Loucy (cell line): Measurements from ENCODE around the gene OSM.

Source experiments
- H2AFZ ChIP-seq: fragments of 200-600 bp; sonication (generic); 2 replicates; pipeline ENCODE4 v1.6.0; 2016; ENCODE audit warnings: antibody characterized with exemption, mild to moderate bottlenecking, low read length, moderate library complexity
- H3F3A ChIP-seq: fragments of 200-600 bp; 2 replicates; pipeline ENCODE4 v1.6.0; 2016; ENCODE audit warnings: antibody characterized with exemption, low read depth, mild to moderate bottlenecking
- H3K27me3 ChIP-seq: fragments of 200-600 bp; sonication (generic); 2 replicates; pipeline ENCODE4 v1.6.1; 2014; ENCODE audit warnings: low read length, mild to moderate bottlenecking; ENCODE audit not compliant: insufficient read depth, poor library complexity, severe bottlenecking
- H3K36me3 ChIP-seq: fragments of 200-600 bp; sonication (generic); 2 replicates; pipeline ENCODE4 v1.6.1; 2016; ENCODE audit warnings: low read length; ENCODE audit not compliant: insufficient read depth
- H3K4me1 ChIP-seq: fragments of 200-600 bp; sonication (generic); 2 replicates; pipeline ENCODE4 v1.5.1; 2014; ENCODE audit warnings: low read length, mild to moderate bottlenecking; ENCODE audit not compliant: insufficient read depth, poor library complexity, severe bottlenecking
- H3K4me2 ChIP-seq: fragments of 200-600 bp; sonication (generic); 2 replicates; pipeline ENCODE4 v1.6.0; 2014; ENCODE audit warnings: antibody characterized with exemption, low read length, low read depth, mild to moderate bottlenecking; ENCODE audit not compliant: poor library complexity, severe bottlenecking
- H3K4me3 ChIP-seq: fragments of 200-600 bp; sonication (generic); 2 replicates; pipeline ENCODE4 v1.5.1; 2014; ENCODE audit warnings: low read length, mild to moderate bottlenecking, mixed read lengths; ENCODE audit not compliant: poor library complexity, severe bottlenecking
- H3K79me2 ChIP-seq: fragments of 200-600 bp; sonication (generic); 2 replicates; pipeline ENCODE4 v1.6.1; 2014; ENCODE audit warnings: low read length; ENCODE audit not compliant: insufficient read depth
- H3K9ac ChIP-seq: fragments of 200-600 bp; sonication (generic); 2 replicates; pipeline ENCODE4 v1.6.0; 2014; ENCODE audit warnings: mild to moderate bottlenecking, low read depth, low read length, moderate library complexity; ENCODE audit not compliant: poor library complexity, severe bottlenecking
- H3K9me2 ChIP-seq: fragments of 200-600 bp; sonication (generic); replicated peaks from 2 replicates; pipeline ENCODE4 v1.6.1; 2016; ENCODE audit warnings: low read depth, low read length, mixed read lengths
- H3K9me3 ChIP-seq: fragments of 200-600 bp; sonication (generic); 2 replicates; pipeline ENCODE4 v1.6.1; 2014; ENCODE audit warnings: mild to moderate bottlenecking, antibody characterized with exemption, low read length, low read depth; ENCODE audit not compliant: insufficient read depth
- H4K20me1 ChIP-seq: fragments of 200-600 bp; sonication (generic); 2 replicates; pipeline ENCODE4 v1.6.0; 2014; ENCODE audit warnings: antibody characterized with exemption, low read length, mild to moderate bottlenecking; ENCODE audit not compliant: insufficient read depth, poor library complexity, severe bottlenecking
- CTCF ChIP-seq: fragments of 200-600 bp; sonication (generic); conservative IDR thresholded peaks from 2 replicates; pipeline ENCODE4 v1.5.1; 2014; ENCODE audit warnings: mild to moderate bottlenecking, antibody characterized with exemption, low read length
- EZH2phosphoT487 ChIP-seq: fragments of 200-600 bp; IDR thresholded peaks from 2 replicates; pipeline ENCODE4 v1.6.1; 2018; ENCODE audit warnings: antibody characterized with exemption, mild to moderate bottlenecking, moderate library complexity, borderline replicate concordance

The OSM gene

GRCh38 chr22:30279046-30279788, 12.6 kb upstream of the OSM start:
- no peaks in the 10 kb centered on the region for H3K9me3 ChIP-seq
- peaks cover 33% of the 10 kb centered on the region for H3K4me1 ChIP-seq
- H3K27me3 ChIP-seq, result no peaks in the 10 kb centered on the region
- H3F3A ChIP-seq, result no peaks in the 10 kb centered on the region
- TF ChIP-seq CTCF (no peak), EZH2phosphoT487 (no peak)
- no peak overlapping the region for H3K4me2 ChIP-seq
- no peak overlapping the region for H3K9ac ChIP-seq
- H3K4me3 ChIP-seq, result no peak overlapping the region
- no peaks in the 10 kb centered on the region for H3K79me2 ChIP-seq
- no peaks in the 10 kb centered on the region for H4K20me1 ChIP-seq
- H3K9me2 ChIP-seq, result no peaks in the 10 kb centered on the region
- no peaks in the 10 kb centered on the region for H3K36me3 ChIP-seq
- no peak overlapping the region for H2AFZ ChIP-seq

GRCh38 chr22:30277547-30278344, 11.1 kb upstream of the OSM start:
- Histone ChIP-seq H3K4me2 (peak overlapping the region; percentile 49), H4K20me1 (no peaks in the 10 kb centered on the region), H2AFZ (no peak overlapping the region), H3K36me3 (no peaks in the 10 kb centered on the region), H3K79me2 (no peaks in the 10 kb centered on the region), H3K9me3 (no peaks in the 10 kb centered on the region), H3K4me3 (no peak overlapping the region), H3K9me2 (no peaks in the 10 kb centered on the region), H3K4me1 (peaks cover 23% of the 10 kb centered on the region), H3K27me3 (no peaks in the 10 kb centered on the region), H3F3A (no peaks in the 10 kb centered on the region), H3K9ac (peak overlapping the region; percentile 70)
- TF ChIP-seq EZH2phosphoT487 (no peak), CTCF (no peak)

- H3K27me3 ChIP-seq, result no peaks in the 10 kb centered on the region
- H3K36me3 ChIP-seq, result no peaks in the 10 kb centered on the region
- no peak overlapping the region for H3K9ac ChIP-seq
- H3K4me2 ChIP-seq, result no peak overlapping the region
- H3K4me1 ChIP-seq, result peaks cover 15% of the 10 kb centered on the region
- no peak overlapping the region for H3K4me3 ChIP-seq
- H2AFZ ChIP-seq, result no peak overlapping the region
- no peaks in the 10 kb centered on the region for H3K79me2 ChIP-seq
- H3K9me3 ChIP-seq, result no peaks in the 10 kb centered on the region
- H4K20me1 ChIP-seq, result no peaks in the 10 kb centered on the region
- no peak for TF ChIP-seq CTCF
- no peaks in the 10 kb centered on the region for H3F3A ChIP-seq
- H3K9me2 ChIP-seq, result no peaks in the 10 kb centered on the region
Measured at GRCh38 chr22:30276039-30276438, 9.4 kb upstream of the OSM start.
